Activated T-cell treated with anti-CD3 and anti-CD28 coated beads, Interleukin-2, amount 50 U/mL, for 72 hours (primary cell): ENCODE data around the gene WWOX. TPM values are rescaled to one million over a fixed set of nuclear protein-coding genes. Genes with fewer than 3 reads are reported as not detected.

ENCODE experiments used
- ATAC-seq, 2 donors: fragments of 150-1000 bp; cut with Tn5 transposase; replicated peaks in 1 of 2; 2 replicates each; pipeline ENCODE4 v1.10.0; 2021; ENCODE audit warnings: moderate library complexity in 2 of 2, mild to moderate bottlenecking in 1 of 2
- DNase-seq, 2 donors: peaks; one replicate each; pipeline ENCODE4 v3.0.0; 2021 to 2022; ENCODE audit warnings: mixed read lengths in 1 of 2
- H3K27ac Mint-ChIP-seq: one replicate; pipeline ENCODE4 v1.8.0; 2022; ENCODE audit warnings: mild to moderate bottlenecking, moderate library complexity, mixed read lengths
- H3K27me3 Mint-ChIP-seq: one replicate; pipeline ENCODE4 v1.8.0; 2022; ENCODE audit warnings: low read depth, mixed read lengths
- H3K36me3 Mint-ChIP-seq, 2 donors: one replicate each; pipeline ENCODE4 v1.8.0; 2022; ENCODE audit warnings: mixed read lengths in 2 of 2, mild to moderate bottlenecking in 1 of 2; ENCODE audit not compliant: insufficient read depth in 2 of 2
- H3K4me1 Mint-ChIP-seq: one replicate; pipeline ENCODE4 v1.8.0; 2022; ENCODE audit warnings: low read depth, mixed read lengths
- H3K4me3 Mint-ChIP-seq, 2 donors: one replicate each; pipeline ENCODE4 v1.8.0; 2022; ENCODE audit warnings: mild to moderate bottlenecking in 2 of 2, mixed read lengths in 2 of 2, moderate library complexity in 2 of 2
- H3K9me3 Mint-ChIP-seq, 2 donors: one replicate each; pipeline ENCODE4 v1.8.0; 2022; ENCODE audit warnings: mixed read lengths in 2 of 2
- total RNA-seq, 2 donors: library from RNA; stranded (reverse); gene quantifications; one replicate each; pipeline ENCODE4 v1.2.3, GENCODE V29; 2022

WWOX gene
- total RNA-seq, 2 donors from 2014 or later, result 21.2 to 21.5 TPM

- H3K4me3 Mint-ChIP-seq, result no peak overlapping the region
Observed at GRCh38 chr16:78607465-78607864, 508.0 kb downstream of the WWOX start.

GRCh38 chr16:78608305-78608776 lies 508.9 kb downstream of the WWOX start:
- Mint-ChIP-seq H3K4me1 (peaks cover 8% of the 10 kb centered on the region), H3K27ac (no peak overlapping the region), H3K9me3 (peaks cover 0 to 1% of the 10 kb centered on the region in 2 donors), H3K36me3 (no peaks in the 10 kb centered on the region), H3K27me3 (no peaks in the 10 kb centered on the region), H3K4me3 (no peak overlapping the region)
- ATAC-seq (no peak), DNase-seq (no peak)

More at GRCh38 chr16:78607465-78607864, 508.0 kb downstream of the WWOX start:
- H3K4me1 Mint-ChIP-seq, result peaks cover 8% of the 10 kb centered on the region
- H3K27ac Mint-ChIP-seq, result no peak overlapping the region
- H3K9me3 Mint-ChIP-seq, result peaks cover 0 to 1% of the 10 kb centered on the region in 2 donors
- DNase-seq, result no peak
- no peaks in the 10 kb centered on the region for H3K36me3 Mint-ChIP-seq
- no peak for ATAC-seq
- H3K27me3 Mint-ChIP-seq, result no peaks in the 10 kb centered on the region

DNA sequence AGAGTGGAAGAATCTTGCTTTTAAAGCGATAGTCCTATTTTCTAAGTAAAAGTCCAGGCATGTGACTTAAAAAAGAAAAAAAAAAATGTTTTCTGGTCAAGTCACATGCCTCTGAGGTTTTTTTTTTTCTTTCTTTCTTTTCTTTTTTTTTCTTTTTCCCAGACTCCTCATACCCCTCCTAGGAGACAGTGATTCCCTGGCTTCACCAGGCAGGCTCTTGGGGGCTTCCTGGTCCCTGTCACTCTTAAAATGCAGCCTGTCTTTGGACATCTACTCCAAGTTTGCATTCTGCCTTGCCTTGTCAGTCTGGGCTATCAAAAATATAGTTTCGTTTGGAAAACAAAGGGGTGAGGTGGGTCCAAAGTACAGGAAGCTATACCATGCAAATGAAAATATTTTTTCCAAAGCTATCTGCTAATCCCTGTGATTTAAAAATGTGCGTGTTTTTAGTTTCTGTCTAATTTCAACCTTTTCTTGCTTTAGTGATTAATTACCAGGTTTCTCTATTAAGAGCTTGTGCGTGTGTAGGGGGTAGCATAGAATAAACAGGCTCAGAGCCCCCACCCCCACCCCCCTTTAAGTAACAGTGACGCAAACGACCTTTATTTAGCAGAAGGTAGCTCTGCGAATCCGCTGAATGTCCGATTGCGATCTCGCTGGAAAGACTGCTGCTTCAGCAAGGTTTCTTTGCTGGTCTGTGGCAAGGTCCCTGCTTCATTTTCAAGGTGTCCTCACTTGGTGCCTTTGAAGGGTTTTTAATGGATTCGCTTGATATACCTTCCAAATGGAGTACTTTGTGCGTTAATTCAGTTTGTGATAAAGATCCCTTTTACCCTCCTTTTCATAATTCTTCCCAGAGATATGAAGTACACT lies 510.2 kb downstream of the WWOX start:
- DNase-seq, result no peak
- no peak overlapping the region for H3K27ac Mint-ChIP-seq

GRCh38 chr16:78611318-78611717 lies 511.9 kb downstream of the WWOX start:
- Mint-ChIP-seq H3K9me3 (no peaks in the 10 kb centered on the region), H3K27ac (no peak overlapping the region), H3K4me3 (no peak overlapping the region), H3K4me1 (peaks cover 8% of the 10 kb centered on the region), H3K36me3 (no peaks in the 10 kb centered on the region), H3K27me3 (no peaks in the 10 kb centered on the region)
- DNase-seq (no peak), ATAC-seq (no peak)

More for the DNA sequence above, 510.2 kb downstream of the WWOX start:
- H3K9me3 Mint-ChIP-seq, result peaks cover 0 to 1% of the 10 kb centered on the region in 2 donors
- peaks cover 8% of the 10 kb centered on the region for H3K4me1 Mint-ChIP-seq
- no peaks in the 10 kb centered on the region for H3K27me3 Mint-ChIP-seq
- no peaks in the 10 kb centered on the region for H3K36me3 Mint-ChIP-seq
- no peak overlapping the region for H3K4me3 Mint-ChIP-seq
- ATAC-seq, result no peak

DNA sequence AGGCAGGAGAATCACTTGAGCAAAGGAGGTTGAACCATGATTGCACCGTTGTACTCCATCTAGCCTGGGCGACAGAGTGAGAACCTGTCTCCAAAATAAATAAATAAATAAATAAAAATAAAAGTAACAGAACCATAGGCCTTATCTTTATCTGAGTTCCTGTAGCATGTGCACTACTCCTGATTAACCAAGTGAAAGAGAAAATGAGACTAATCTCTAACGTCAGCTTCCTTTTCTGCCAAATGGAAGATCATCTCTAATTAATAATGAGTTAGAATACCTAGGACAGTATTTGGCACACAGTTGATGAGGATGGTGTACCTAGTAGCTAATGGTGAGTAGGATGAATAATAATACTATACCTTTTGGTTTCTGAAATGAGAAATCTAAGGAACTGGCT lies 520.4 kb downstream of the WWOX start:
- ATAC-seq (no peak), DNase-seq (no peak)
- Mint-ChIP-seq H3K27ac (no peak overlapping the region), H3K27me3 (no peaks in the 10 kb centered on the region), H3K36me3 (no peaks in the 10 kb centered on the region), H3K4me3 (no peak overlapping the region), H3K9me3 (peaks cover 0 to 4% of the 10 kb centered on the region in 2 donors), H3K4me1 (no peaks in the 10 kb centered on the region)

DNA sequence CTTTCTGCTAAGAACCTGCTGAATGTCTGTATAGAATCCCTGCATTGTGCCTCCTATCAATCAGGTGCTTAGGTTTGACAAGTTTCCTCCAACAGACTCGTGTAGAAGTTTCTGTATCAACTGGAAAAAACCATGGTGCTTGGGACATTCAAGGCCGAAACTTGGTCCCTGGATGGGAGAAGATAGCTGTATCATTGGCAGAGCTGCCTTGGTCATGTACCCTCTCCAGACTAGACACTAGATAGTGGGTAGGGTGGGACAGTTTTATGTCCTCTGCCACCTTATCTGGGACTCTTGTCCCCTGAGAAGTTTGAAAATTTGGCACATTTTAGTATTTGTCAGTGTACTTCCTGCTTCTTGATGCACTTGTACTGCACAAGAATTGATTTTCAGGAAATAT lies 520.8 kb downstream of the WWOX start:
- Mint-ChIP-seq H3K9me3 (peaks cover 0 to 4% of the 10 kb centered on the region in 2 donors), H3K27ac (no peak overlapping the region), H3K4me3 (no peak overlapping the region), H3K36me3 (no peaks in the 10 kb centered on the region), H3K27me3 (no peaks in the 10 kb centered on the region), H3K4me1 (no peaks in the 10 kb centered on the region)
- DNase-seq (no peak), ATAC-seq (no peak)

GRCh38 chr16:78623796-78624195 lies 524.3 kb downstream of the WWOX start:
- no peaks in the 10 kb centered on the region for H3K27me3 Mint-ChIP-seq
- ATAC-seq, result no peak
- H3K27ac Mint-ChIP-seq, result no peak overlapping the region
- peaks cover 0 to 6% of the 10 kb centered on the region in 2 donors for H3K9me3 Mint-ChIP-seq
- no peak for DNase-seq
- H3K36me3 Mint-ChIP-seq, result peaks cover 0 to 2% of the 10 kb centered on the region in 2 donors
- no peaks in the 10 kb centered on the region for H3K4me1 Mint-ChIP-seq
- no peak overlapping the region for H3K4me3 Mint-ChIP-seq

- peaks cover 0 to 2% of the 10 kb centered on the region in 2 donors for H3K36me3 Mint-ChIP-seq
- DNase-seq, result no peak
- H3K27ac Mint-ChIP-seq, result no peak overlapping the region
- no peaks in the 10 kb centered on the region for H3K27me3 Mint-ChIP-seq
- no peaks in the 10 kb centered on the region for H3K4me1 Mint-ChIP-seq
- H3K9me3 Mint-ChIP-seq, result peaks cover 0 to 6% of the 10 kb centered on the region in 2 donors
- H3K4me3 Mint-ChIP-seq, result no peak overlapping the region
- ATAC-seq, result no peak
Observed at GRCh38 chr16:78624366-78624765, 524.9 kb downstream of the WWOX start.

DNA sequence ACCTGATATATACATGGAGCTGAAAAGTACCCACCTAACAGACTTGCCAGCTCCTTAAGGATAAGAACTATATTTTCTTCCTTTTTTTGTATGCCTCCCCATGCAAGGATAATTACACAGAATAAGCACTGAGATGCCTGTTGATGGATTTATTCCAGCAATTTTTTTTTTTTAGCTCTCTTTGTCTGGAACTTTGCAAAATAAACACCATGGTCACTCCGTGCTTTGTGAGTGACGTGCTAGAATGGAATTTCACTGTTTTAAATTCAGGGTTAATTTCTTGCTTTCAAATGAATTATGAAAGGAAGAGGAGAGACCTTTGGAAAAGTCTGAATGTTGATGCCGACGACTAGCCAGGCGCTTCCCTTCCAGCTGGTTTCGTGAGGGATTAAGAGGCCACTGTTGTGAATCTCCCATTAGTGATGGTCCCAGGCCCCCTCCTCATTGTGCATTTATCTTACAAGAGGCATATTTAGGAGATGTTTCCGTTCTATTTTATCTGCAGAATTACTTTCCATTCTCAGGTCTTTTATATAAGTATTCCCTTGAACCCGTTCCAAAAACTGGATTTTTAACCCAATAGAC lies 529.1 kb downstream of the WWOX start:
- H3K36me3 Mint-ChIP-seq, result peaks cover 5 to 8% of the 10 kb centered on the region in 2 donors
- no peak overlapping the region for H3K27ac Mint-ChIP-seq
- peaks cover 2 to 12% of the 10 kb centered on the region in 2 donors for H3K9me3 Mint-ChIP-seq
- no peak overlapping the region for H3K4me3 Mint-ChIP-seq
- no peak for DNase-seq
- no peaks in the 10 kb centered on the region for H3K27me3 Mint-ChIP-seq
- no peak for ATAC-seq
- no peaks in the 10 kb centered on the region for H3K4me1 Mint-ChIP-seq

GRCh38 chr16:78629173-78629572 lies 529.7 kb downstream of the WWOX start:
- H3K27me3 Mint-ChIP-seq, result no peaks in the 10 kb centered on the region
- peaks cover 5 to 8% of the 10 kb centered on the region in 2 donors for H3K36me3 Mint-ChIP-seq
- no peak overlapping the region for H3K4me3 Mint-ChIP-seq
- H3K4me1 Mint-ChIP-seq, result no peaks in the 10 kb centered on the region
- no peak for ATAC-seq
- H3K9me3 Mint-ChIP-seq, result peaks cover 2 to 12% of the 10 kb centered on the region in 2 donors
- H3K27ac Mint-ChIP-seq, result no peak overlapping the region
- no peak for DNase-seq

DNA sequence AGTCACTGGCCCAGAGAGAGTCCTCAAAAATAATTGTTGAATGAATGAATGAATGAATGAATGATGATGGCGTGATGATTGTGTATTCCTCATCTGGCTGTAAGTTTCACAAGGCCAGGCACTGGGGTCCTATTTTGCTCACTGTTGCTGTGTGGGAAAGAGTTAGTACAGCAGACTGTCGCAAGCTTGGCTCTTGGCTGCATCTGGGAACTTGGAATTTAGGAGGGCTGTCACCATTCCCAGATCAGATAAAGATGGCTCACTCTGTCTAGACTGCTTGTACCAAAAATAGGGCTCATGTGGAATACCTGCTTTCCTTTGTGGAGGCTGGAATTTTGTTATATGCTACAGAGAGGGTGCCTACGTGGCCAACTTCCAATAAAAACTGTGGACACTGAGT lies 530.6 kb downstream of the WWOX start:
- no peak for ATAC-seq
- H3K27me3 Mint-ChIP-seq, result no peaks in the 10 kb centered on the region
- peaks cover 2 to 12% of the 10 kb centered on the region in 2 donors for H3K9me3 Mint-ChIP-seq
- H3K4me3 Mint-ChIP-seq, result no peak overlapping the region
- H3K27ac Mint-ChIP-seq, result no peak overlapping the region
- H3K4me1 Mint-ChIP-seq, result no peaks in the 10 kb centered on the region
- H3K36me3 Mint-ChIP-seq, result peaks cover 5 to 8% of the 10 kb centered on the region in 2 donors
- no peak for DNase-seq

DNA sequence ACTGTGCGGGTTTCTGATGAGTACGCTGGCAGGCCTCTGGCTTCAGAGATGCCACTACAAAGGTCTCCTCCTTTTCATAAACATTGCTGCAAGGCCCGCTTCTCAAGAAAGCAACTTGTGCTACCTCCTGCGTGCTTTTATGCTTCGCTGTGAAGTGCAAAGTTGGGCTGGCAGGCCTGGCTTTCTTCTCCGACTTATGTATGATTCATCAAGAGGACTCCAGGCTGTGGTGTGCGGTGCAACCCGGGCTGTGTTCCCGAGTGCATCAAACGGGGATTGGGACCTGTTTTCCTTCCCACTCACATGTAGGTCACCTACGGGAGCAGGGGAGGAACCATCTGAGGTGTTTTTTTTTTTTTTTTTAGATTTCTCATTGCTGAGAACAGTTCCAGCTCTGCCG lies 534.1 kb downstream of the WWOX start:
- H3K27me3 Mint-ChIP-seq, result no peaks in the 10 kb centered on the region
- ATAC-seq, result no peak
- H3K27ac Mint-ChIP-seq, result no peak overlapping the region
- no peak for DNase-seq
- peaks cover 2 to 10% of the 10 kb centered on the region in 2 donors for H3K9me3 Mint-ChIP-seq
- peaks cover 5 to 6% of the 10 kb centered on the region in 2 donors for H3K36me3 Mint-ChIP-seq
- no peak overlapping the region for H3K4me3 Mint-ChIP-seq
- no peaks in the 10 kb centered on the region for H3K4me1 Mint-ChIP-seq

DNA sequence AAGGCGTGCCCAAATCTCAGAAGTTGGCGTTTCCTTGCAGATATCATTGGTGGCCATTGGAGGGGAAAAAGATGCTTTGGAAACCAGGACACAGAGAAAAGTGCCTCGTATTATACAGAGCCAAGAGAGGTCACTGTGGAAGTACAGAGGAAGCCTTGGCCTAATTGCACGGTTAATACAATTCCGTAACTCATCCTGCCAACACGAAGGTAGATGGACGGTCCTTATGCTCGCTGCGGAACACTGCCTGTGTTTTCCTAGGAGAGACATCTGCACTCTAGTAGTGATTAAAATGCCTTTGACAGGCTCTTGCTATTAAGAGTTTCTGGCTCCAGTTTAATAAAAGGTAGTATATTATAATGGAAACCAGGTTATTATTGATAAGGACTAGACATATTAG lies 536.4 kb downstream of the WWOX start:
- Mint-ChIP-seq H3K36me3 (peaks cover 2 to 3% of the 10 kb centered on the region in 2 donors), H3K4me3 (no peak overlapping the region), H3K27me3 (no peaks in the 10 kb centered on the region), H3K9me3 (peaks cover 2% of the 10 kb centered on the region in 2 donors), H3K4me1 (peaks cover 6% of the 10 kb centered on the region), H3K27ac (no peak overlapping the region)
- DNase-seq (no peak), ATAC-seq (no peak)
